Stimulated activated CD8-positive, alpha-beta memory T cell treated with anti-CD3 and anti-CD28 coated beads, Interleukin-4, amount 100 ng/mL, for 1 hour (primary cell): ENCODE results near the gene IFNA14.
"Not testable (repeated sequence)": the region's sequence is repeated elsewhere in the genome, so short reads cannot be mapped to it uniquely, and the experiment has no call there.

ENCODE experiments used
- DNase-seq, 2 donors: peaks; one replicate each; pipeline ENCODE4 v3.0.0-alpha.2; 2020; ENCODE audit warnings: low read depth in 2 of 2, low spot score in 1 of 2

IFNA14 gene

DNA sequence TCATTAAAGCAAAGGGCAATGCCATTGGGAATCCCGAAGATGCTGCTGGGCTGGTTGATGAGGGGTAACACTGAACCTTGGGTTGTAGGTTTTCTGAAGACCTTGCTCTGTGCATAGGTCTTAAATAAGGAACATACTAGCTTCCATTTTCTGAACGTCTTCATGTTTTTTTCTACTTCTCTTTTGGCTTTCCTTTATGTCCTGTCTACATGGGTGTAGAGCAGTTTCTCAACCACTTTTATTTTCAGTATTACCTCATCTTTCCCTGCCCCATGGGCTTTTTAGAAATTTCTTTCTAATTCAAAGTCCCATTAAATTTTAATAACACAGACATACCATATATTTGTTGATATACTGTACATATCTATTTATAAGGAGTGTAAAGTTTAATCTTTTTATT, at the start of gene IFNA14:
IFNA14 (minus strand) TSS at position 95 of the 400 bp plus-strand sequence; CDS start at position 25, 70 bp downstream.
- no peak for DNase-seq

DNA sequence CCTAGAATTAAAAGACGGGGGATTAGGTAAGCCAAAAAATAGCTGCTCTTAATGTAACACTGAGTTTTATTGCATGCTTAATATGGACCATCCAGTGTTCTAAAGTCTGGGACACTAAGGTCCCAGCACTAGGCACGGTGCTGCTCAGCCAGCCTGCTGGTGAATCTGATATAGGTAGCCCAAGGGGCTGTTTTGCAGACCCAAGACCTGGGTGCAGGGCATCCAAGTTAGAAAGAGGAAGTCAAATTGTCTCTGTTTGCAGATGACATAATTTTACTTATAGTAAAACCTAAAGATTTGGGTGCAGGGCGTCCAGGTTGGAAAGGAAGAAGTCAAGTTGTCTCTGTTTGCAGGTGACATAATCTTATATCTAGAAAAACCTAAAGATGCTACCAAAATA, 47.5 kb upstream of the IFNA14 start:
- DNase-seq: no peak

DNA sequence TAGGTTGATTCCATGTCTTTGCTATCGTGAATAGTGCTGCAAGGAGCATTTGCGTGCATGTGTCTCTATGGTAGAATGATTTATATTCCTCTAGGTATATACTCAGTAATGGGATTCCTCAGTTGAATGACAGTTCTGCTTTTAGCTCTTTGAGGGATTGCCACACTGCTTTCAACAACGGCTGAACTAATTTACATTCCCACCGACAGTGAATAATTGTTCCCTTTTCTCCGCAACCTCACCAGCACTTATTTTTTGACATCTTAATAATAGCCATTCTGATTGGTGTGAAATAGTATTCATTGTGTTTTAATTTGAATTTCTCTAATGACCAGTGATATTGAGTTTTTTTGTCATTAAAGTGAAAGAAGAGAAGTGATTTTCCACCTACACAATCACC, 46.9 kb upstream of the IFNA14 start:
- no peak for DNase-seq

DNA sequence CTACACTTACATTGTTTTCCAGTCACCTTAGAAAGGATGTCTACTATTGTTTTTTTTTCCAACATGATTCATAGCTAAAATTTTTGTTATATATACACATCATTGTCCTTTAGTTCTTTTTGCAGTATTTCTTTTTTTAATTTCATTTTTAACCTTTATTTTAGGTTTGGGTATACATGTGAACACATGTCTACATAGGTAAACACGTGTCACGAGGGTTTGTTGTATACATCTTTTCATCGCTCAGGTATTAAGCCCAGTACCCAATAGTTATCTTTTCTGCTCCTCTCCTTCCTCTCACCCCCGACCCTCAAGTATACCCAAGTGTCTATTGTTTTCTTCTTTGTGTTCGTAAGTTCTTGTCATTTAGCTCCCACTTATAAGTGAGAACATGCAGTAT, 46.3 kb upstream of the IFNA14 start:
- no peak for DNase-seq

DNA sequence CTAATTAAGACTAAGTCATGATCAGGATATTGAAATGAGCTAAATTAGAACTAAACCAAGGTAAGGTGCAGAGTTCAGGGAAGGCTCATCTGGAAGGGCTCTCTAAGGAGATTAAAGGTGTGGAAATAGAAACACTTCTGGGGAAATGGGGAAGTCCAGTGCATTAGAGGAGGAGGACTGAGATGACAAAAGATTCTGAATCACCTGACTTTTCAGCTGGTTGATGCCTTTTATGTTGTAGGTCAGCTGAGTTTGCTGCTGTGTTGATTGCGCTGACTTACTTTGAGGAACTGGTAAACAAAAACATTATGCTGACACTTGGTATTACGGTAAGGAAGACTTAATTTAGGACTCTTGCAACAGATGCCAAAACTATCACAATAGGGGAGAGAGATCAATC, 41.5 kb upstream of the IFNA14 start:
- DNase-seq: no peak

DNA sequence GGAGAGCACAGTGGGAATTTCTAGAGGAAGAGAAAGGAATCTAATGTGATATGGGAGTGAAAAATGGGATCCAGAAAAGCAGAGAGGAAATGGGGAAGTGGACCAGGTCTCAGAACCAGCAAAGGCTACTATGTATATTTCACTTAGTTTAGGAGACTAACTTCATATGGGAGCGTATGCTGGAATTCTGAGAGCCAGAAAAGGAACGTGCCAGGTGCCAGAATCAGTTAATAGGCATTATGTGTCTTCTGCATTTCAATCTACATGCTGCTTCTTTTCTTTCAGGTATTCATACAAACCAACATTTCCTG, 28.5 kb upstream of the IFNA14 start:
- no peak for DNase-seq

DNA sequence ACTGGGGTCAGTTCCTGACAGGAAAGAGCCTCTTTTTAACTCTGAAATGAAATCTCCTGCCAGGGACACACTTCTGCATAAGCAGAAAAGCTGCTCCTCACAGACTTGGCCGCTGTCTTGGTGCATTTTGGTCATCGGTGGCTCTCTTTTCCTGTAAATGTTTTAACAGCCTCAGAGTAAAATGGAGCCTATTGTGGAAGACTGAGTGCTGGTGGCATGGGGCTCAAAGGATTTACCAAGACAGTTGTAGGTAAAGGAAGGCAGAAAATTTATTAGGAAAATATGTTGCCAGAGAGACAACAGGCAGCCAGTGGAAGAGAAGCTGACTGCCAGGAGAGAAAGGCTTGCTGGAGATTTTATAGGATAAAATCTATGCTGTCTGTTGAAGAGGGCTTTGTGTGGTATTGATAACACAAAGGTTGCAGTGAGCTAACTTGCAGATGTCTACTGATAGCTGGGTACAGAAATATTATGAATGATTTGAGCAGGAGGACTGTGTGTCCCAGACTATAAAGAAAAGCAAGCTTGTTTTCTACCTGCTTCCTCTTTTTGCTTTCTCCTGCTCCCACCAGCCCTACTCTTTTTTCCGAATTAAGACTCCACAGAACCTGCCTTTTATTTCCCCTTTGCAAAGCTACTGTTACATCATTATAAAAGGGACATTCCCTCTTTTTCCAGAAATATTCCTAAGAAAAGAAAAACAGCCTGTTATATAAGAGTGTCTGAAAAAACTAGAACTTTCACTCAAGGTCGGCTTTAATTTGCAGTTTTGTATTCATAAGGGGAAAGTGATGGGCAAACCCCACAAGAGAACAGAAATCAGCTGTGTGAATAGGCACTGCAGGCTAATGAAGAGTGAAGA, 27.9 kb upstream of the IFNA14 start:
- no peak for DNase-seq

DNA sequence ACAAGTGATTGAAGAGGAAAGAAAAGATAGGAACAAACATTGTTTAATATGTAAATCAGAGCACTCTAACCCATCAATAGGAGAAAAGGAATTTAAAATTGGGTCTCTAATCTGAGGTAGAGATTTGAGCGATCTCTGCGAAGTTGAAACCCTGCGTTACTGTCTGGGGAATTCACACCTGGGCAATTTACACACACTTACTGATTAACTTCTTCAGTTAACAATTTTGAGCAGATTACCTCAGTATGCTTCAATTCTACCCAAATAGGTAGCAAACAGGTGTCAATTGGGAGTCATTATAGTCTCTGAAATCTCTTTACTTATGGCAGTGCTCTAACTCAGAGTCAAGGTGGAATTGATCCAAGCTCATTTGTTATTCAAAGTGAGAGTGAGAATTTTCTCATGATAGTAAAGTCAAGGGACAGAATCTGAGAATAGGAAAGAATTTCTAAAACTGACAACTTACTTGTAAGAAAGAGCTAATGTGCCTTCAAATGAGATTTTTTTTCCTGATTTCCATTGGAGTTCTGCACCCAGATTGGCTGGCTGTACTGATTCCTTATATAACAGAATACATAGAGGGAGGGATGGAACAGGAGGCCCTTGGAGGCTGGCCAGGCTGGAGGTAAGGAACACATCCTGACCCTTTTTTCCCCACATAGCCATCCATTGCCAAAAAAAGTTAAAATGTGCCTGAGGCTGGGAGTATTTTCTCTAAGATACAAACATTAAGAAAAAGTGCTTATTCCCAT, 27.1 kb upstream of the IFNA14 start:
- no peak for DNase-seq

DNA sequence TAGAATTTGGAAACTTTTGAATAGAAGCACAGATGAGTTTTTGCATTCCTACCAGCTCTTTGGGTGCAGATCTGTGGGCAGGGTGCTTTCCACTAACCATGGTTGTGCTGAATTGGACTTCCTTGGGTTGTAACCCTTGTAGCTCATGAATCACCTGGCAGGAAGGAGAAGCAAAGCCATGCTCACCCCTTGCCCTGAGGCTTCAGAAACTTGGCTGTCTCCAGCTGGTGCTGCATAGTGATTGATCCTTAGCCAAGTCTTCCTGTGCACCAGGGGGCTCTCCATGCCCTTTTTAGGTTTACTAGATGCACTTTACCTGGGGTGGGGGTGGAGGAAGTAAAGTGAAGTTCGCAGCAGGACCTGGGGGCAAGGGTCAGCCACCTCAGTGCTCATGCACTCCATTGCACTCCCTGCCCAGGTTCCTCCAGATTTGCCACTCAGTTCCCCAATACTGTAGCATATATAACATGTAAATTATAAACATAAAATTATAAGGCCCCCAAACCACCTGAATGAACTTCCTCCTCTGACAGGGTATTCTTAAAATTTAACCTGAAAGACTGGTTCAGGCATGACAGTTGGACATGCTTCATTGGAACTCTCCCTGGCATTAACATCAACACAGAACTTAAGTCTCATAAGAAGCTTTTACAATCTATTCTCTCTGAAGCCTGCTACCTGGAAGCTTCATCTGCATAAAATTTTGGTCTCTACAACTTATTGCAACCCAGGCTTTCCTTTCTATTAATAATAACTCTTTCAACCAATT, 25.8 kb upstream of the IFNA14 start:
- no peak for DNase-seq

DNA sequence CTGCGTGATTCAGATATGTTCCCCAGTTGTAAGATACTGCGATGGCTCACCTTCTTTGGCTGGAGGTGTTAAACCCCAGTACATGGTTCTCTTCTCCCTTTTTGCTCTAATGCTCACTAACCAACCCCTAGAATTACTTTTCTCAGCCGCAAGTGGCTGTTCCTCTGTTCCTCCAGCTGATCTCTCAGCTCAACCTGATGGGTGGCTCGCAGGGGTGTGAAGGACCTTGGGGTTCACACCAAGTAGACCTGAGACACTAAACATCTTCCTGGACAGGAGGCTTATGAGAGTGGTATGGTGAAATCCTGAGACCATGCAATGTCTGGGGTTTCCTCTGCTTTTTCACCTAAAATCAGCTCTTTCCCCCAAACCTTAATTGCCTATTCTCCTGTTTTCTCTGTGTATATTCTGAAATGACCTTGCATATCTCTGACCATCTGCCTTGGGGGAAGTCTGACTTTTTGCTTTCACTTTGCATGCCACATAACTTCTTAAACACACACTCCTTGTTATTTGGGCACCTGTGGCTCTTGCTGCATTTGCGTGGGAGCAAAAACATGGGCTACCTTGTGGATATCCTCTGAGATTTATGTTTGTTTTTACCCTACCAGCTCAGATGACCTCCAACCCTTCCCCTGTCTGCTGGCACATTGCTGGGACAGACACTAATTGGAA, 15.9 kb upstream of the IFNA14 start:
- no peak for DNase-seq

DNA sequence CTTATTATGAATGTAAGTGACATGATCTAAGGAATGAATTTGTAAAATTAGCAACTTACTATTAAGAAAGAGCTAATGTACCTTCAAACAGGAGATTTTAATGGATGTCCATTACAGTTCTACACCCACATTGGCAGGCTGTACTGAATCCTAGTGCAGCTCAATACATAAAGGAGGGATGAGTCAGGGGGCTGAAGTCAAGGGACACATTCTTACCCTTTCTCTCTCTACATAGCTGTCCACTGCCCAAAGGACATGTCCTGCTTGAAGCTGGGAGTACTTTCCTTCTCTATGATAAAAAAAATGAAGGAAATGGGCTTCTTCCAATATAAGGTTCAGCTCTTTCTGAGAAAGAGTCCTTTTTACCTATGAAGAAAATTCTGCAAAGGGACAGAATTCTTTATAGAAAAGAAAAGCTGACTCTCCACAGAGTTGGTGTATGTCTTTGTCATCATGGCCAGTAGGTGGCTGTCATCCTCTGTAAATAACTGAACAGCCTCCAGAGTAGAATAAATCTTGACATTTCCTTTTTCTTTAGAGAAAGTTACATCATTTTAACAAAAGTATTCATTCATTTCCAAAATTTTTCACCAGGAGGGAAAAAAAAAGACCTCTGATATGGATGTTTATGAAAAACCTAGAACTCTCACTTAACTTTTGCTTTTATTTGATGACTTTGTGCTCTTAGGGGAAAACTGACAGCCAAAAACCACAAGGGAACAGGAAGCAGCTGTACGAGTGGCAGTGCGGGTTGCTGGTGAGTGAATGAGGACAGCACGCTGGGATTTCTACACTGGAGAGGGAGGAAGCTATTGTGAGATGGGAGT, 13.1 kb upstream of the IFNA14 start:
- no peak for DNase-seq

DNA sequence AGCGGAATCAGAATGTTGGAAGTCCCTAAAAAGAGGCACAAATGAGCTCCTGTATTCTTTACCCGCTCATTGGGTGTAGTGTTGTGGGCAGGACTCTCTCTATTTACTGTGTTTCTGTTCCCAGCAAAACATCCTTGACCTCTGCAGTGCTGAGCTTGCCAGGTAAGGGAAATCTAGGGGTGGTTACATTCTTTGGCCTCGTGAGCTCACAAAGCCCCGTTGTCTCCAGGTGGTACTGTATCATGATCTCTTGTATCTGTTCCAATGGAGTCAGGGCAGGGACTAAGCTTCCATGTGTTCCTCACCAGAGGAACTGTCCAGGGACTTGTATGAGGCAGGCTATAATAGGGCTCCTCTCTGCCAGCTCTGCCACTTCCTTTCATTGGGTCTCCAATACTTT, 11.8 kb upstream of the IFNA14 start:
- no peak for DNase-seq

DNA sequence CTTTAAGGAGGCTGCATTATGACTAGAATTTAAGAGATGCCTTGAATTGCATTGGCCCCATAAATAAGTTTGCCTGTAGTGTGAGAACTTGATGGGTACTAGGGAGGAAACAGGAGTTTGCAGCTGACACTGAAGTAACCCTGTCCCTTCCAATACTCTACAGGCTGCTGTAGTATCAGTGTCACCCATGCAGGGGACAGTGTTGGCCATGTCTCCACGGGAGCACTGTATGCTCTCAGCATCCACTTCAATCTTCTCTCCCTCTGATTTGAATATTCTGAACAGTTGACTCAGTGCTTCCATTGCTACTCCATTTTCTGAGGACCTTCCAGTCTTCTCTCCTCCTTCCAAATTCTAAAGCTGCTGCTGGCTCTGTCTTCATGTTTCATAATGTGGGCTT, 11.4 kb upstream of the IFNA14 start:
- DNase-seq: no peak

DNA sequence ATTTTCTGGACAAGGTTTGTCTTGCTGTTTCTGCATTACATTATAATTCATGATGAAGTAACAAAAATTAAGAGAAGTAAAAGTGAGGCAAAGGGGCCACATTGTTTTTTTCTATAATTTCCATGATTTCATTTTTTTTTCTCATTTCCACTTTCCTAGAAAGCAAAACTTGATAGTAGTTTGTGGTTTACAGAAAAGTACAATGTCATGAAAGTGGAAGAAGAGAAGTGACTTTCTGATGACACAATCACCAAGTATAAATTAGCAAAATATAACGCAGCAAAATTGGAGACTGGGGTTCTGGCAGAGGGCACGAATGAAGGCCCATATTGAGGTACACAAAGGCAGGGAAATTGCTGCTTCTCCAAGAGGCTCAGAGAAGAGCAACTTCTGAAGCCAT, 5.0 kb upstream of the IFNA14 start:
- DNase-seq: no peak

DNA sequence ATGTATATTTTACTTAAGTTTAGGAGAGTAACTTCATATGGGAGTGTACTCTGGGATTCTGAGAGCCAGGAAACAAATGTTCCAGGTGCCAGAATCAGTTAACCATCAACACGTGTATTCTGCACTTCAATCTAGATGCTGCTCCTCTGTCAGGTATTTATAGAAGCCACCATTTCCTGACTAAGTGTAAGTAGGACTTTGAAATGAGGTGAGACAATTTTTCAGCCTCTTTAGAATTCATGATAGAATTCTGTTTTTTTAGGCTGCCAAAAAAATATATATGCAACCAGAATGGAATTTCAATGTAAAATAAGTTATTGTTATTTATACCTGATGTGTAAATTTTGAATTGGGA, 3.5 kb downstream of the IFNA14 start:
- not testable (repeated sequence) for DNase-seq

DNA sequence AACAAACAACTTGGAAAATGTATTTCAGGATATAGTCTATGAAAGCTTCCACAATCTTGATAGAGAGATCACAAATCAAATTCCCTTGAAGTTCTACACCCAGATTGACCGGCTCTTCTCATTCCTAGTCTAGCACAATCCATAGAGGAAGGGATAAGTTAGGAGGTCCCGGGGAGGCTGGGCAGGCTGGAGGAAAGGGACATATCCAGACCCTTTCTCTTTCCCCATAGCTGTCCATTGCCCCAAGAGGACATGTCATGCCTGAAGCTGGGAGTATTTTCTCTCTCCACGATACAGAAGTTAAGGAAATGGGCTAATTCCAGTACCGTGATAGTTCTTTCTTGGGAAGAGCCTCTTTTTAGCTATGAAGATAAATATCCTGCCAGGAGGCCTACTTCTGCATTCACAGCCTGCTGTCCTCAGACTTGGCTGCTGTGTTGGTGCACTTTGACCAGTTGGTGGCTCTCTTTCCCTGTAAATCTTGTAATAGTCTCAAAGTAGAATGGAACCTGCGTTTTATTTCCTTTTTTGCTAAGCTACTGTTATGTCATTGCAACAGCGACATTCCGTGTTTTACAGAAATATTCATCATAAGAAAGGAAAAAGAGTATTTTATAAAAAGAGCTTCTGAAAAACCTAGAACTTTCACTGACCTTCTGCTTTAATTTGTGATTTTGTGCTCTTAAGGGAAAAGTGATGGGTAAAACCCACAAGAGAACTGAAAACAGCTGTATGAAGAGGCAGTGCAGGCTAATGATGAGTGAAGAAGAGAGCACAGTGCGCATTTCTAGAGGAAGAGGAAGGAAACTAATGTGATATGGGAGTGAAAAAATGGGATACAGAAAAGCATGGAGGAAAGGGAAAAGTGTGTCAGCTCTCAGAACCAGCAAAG, 4.1 kb downstream of the IFNA14 start:
- not testable (repeated sequence) for DNase-seq

DNA sequence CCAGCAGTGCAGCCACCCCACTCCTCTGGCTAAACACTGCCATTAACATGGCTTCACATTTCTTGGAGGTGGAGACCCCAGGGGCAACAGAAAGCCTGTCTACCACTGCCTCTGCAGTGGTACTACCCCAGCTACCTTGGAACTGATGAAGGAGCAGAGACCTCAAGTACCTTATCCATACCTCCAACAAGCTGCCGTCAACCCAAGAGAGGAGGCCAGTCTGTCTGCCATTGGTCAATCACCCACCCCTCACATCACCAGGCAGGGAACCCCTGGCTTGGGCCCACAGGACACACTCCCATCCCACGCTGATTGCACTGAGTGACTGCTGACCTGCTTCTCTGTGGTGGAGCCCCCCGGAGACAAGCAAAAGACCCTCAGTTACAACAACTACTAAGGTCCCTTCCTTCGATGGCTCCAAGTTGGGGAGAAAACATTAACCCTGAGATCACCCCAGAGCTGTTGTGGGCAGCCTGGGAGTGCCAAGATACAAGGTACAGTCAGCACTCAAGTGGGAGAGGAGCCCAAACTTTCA, 5.6 kb downstream of the IFNA14 start:
- no peak for DNase-seq

DNA sequence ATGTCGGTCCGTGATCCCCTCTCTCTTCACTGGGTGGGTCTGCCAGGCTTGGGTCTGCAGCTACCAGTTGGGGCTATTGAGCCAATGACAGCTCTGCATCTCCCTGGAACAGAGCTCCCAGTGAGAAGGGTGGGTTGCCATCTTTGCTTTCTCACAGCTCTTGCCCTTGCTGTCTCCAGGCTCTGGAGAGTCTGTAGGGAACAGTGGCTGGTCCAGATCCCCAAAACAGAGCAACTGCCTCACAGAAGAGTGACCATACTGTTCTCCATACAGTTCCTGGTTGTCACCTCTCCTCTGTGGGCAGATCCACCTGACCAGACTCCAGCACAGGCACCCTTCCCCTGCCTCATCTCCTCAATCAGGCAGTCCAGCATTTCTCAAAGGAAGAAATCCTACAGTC, 6.5 kb downstream of the IFNA14 start:
- no peak for DNase-seq

DNA sequence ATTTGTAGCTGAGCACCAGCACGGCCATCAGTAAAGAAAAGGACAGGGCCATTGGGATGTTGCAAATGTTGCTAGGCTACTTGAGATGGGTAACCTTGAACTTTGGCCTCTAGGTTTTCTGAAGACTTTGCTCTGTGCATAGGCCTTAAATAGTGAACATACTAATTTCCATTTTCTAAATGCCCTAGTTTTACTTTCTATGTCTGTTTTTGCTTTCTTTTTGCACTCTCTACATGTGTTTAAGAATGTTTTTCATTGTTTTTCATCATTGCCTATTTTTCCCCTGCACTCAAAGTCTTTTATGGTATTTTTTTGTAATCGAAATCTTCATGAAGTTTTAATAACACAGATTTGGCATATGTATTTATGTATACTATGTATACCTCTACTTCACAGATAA, 11.7 kb downstream of the IFNA14 start, which contains the start of gene IFNA17:
IFNA17 (minus strand) TSS at position 101 of the 400 bp plus-strand sequence; CDS start at position 52, 49 bp downstream.
- no peak for DNase-seq
